Thyroid gland (tissue), 4 donors: ENCODE data around the gene TOM1L2. TPM values are rescaled to one million over a fixed set of nuclear protein-coding genes. Genes with fewer than 3 reads are reported as not detected.

Experiments used
- DNase-seq, 2 donors: peaks; one replicate each; pipeline ENCODE4 v3.0.0-alpha.2; 2019
- H3K27ac ChIP-seq, 3 donors: fragments of 200-600 bp; sonication (generic); 1 replicate in 2 of 3; 2 replicates in 1 of 3; pipeline ENCODE4 v1.5.1; 2016 to 2019; ENCODE audit warnings: mild to moderate bottlenecking in 1 of 3, moderate library complexity in 1 of 3
- H3K27me3 ChIP-seq: fragments of 200-600 bp; sonication (generic); one replicate; pipeline ENCODE4 v1.5.1; 2019
- H3K36me3 ChIP-seq, 2 donors: fragments of 200-600 bp; sonication (generic); one replicate each; pipeline ENCODE4 v1.5.1; 2016 to 2019
- H3K4me1 ChIP-seq, 2 donors: fragments of 200-600 bp; sonication (generic); one replicate each; pipeline ENCODE4 v1.5.1; 2017 to 2019
- H3K4me3 ChIP-seq, 3 donors: fragments of 200-600 bp; sonication (generic); replicated peaks in 1 of 3; 1 replicate in 2 of 3; 2 replicates in 1 of 3; pipeline ENCODE4 v1.5.1; 2016; ENCODE audit warnings: mild to moderate bottlenecking in 1 of 3
- H3K9me3 ChIP-seq: fragments of 200-600 bp; sonication (generic); one replicate; pipeline ENCODE4 v1.5.1; 2017
- POLR2A ChIP-seq, 2 donors: fragments of 450-650 bp; IDR thresholded peaks; one replicate each; pipeline ENCODE4 v1.6.1; 2017; ENCODE audit warnings: antibody characterized with exemption in 2 of 2, mild to moderate bottlenecking in 2 of 2, moderate library complexity in 1 of 2
- WGBS, 2 donors: methylation state at CpG; one replicate each; pipeline ENCODE4 v1.1.5; 2017; 5-methylcytosine and 5-hydroxymethylcytosine counted together
- intact Hi-C: fragments of 100-400 bp; cut with DNase I; formaldehyde crosslinking; loops from one replicate; pipeline ENCODE4 v1.15.1; 2023
- total RNA-seq, 4 donors: library from RNA; depleted of rRNA; stranded (reverse); fragments of >200 nt; gene quantifications; one replicate each; pipeline ENCODE4 v1.2.3, GENCODE V29; 2016
- TF ChIP-seq, protein P1 (sequence below), 6 experiments: fragments of 200-600 bp in 3 of 6; fragments of 450-650 bp in 3 of 6; sonication (generic) in 3 of 6; IDR thresholded peaks; one replicate each; pipeline ENCODE4 v1.5.1; 2016 to 2019; ENCODE audit warnings: antibody characterized with exemption in 6 of 6, mild to moderate bottlenecking in 2 of 6, inconsistent platforms in 1 of 6, moderate library complexity in 1 of 6

TOM1L2 gene
- total RNA-seq, 4 donors from 2014 or later, result 138 to 881 (median 257) TPM

DNA sequence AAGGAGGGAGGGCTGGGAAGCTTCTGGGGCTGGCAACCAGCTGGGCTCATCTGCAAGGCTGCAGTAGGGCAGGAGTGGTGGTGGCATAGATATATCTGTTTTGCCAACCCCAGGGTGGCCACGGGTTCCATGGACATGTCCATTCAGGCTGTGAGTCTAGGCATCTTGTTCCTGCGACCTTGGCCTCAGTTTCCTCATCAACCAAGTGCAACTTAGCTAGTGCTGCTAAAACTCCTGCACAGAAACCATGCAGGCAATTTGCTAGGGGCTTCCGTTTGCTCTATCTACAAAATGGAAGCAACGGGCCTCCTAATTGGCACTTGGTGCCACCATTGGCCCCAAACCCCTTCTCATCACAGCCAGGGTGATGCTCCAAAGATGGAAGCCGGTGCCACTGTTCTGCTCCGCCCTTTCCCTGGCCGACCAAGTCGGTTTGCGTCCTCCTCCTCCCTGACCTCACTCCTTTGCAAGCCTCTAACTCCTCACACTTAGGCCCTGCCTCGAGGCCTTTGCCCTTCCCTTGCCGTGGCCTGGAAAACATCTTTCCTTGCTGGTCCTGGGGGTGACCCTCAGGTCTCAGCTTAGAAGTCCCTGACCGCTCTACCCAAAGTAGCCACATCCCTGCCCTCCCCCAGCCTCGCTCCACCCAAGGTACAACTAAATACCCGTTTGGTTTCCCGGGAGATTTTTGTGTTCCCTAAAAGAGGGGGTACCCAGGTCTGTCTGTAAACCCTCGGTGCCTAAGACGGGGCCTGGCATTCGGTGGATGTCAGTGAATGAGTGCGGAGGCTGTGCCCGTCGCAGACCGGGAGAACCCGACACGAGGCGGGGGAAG lies 136.6 kb downstream of the TOM1L2 start:
- no peaks in the 10 kb centered on the region for H3K9me3 ChIP-seq
- intact Hi-C loops, result no loop called here
- H3K36me3 ChIP-seq, result no peaks in the 10 kb centered on the region
- H3K27ac ChIP-seq, result peak overlapping the region; percentile 89 to 99 (median 99)
- 26 to 30% methylated on average over 24 to 25 of the region's 25 CpGs for WGBS, 2 donors
- H3K4me1 ChIP-seq, result peaks cover 59 to 70% of the 10 kb centered on the region in 2 donors
- H3K27me3 ChIP-seq, result no peaks in the 10 kb centered on the region
- H3K4me3 ChIP-seq, result peak overlapping the region in 1 of 3 donors; percentile 87
- no peak for DNase-seq
- TF ChIP-seq, protein P1, sequence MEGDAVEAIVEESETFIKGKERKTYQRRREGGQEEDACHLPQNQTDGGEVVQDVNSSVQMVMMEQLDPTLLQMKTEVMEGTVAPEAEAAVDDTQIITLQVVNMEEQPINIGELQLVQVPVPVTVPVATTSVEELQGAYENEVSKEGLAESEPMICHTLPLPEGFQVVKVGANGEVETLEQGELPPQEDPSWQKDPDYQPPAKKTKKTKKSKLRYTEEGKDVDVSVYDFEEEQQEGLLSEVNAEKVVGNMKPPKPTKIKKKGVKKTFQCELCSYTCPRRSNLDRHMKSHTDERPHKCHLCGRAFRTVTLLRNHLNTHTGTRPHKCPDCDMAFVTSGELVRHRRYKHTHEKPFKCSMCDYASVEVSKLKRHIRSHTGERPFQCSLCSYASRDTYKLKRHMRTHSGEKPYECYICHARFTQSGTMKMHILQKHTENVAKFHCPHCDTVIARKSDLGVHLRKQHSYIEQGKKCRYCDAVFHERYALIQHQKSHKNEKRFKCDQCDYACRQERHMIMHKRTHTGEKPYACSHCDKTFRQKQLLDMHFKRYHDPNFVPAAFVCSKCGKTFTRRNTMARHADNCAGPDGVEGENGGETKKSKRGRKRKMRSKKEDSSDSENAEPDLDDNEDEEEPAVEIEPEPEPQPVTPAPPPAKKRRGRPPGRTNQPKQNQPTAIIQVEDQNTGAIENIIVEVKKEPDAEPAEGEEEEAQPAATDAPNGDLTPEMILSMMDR (IDR thresholded peaks at IDR 0.05), result no peak
- TF ChIP-seq POLR2A (IDR thresholded peaks at IDR 0.05), result no peak

DNA sequence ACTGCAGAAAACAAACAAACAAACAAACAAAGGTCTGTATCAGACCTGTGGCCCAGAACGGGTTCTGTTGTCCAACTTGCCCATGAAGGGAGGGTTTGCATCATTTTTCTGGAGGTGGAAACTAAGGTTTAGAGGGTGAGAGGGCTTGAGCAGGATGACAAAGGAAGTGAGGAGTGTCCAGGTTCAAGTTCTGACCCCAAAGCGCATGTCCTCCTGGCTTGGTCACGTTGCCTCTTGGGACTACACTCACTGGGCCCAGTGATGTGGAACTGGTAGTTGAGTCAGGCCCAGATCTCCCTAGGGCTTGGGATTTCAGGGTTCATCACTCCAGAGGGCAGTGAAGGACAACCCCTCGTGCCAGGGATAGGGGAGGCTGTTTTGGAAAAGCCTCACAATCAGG lies 137.2 kb downstream of the TOM1L2 start:
- Histone ChIP-seq H3K4me1 (peaks cover 56 to 67% of the 10 kb centered on the region in 2 donors), H3K27me3 (no peaks in the 10 kb centered on the region), H3K4me3 (no peak overlapping the region), H3K36me3 (no peaks in the 10 kb centered on the region), H3K9me3 (no peaks in the 10 kb centered on the region), H3K27ac (peak overlapping the region; percentile 89 to 99 (median 99))
- peak; percentile 56 to 67 for DNase-seq
- TF ChIP-seq, protein P1 (IDR thresholded peaks at IDR 0.05), result no peak
- TF ChIP-seq POLR2A (IDR thresholded peaks at IDR 0.05), result no peak
- intact Hi-C loops, result no loop called here
- WGBS, 2 donors, result 28 to 50% methylated on average over 4 of the region's 4 CpGs

DNA sequence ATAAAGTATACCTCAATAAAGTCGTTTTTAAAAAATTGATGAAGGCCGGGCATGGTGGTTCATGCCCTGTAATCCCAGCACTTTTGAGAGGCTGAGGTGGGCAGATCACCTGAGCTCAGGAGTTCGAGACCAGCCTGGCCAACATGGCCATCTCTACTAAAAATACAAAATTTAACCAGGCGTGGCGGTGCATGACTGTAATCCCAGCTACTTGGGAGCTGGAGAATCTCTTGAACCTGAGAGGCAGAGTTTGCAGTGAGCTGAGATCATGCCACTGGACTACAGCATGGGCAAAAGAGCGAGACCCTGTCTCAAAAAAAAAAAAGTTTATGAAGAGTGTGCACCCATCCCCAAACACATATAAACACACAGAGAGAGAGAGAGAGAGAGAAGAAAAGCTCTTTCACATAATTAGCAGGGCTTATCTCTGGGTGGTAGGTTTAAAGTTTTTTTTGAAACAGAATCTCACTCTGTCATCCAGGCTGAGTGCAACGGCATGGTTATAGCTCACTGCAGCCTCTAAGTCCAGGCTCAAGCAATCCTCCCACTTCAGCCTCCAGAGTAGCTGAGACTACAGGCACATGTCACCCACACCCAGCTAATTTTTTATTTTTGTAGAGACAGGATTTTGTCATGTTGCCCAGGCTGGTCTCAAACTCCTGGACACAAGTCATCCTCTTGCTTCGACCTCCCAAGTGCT lies 138.4 kb downstream of the TOM1L2 start:
- Histone ChIP-seq H3K27ac (peak overlapping the region; percentile 89 to 99 (median 99)), H3K4me3 (no peak overlapping the region), H3K27me3 (no peaks in the 10 kb centered on the region), H3K36me3 (no peaks in the 10 kb centered on the region), H3K4me1 (peaks cover 45 to 60% of the 10 kb centered on the region in 2 donors), H3K9me3 (no peaks in the 10 kb centered on the region)
- intact Hi-C loops, result no loop called here
- peak; percentile 54 to 64 for DNase-seq
- no peak for TF ChIP-seq POLR2A (IDR thresholded peaks at IDR 0.05)
- TF ChIP-seq, protein P1 (IDR thresholded peaks at IDR 0.05), result no peak
- 48 to 49% methylated on average over 8 of the region's 8 CpGs for WGBS, 2 donors

DNA sequence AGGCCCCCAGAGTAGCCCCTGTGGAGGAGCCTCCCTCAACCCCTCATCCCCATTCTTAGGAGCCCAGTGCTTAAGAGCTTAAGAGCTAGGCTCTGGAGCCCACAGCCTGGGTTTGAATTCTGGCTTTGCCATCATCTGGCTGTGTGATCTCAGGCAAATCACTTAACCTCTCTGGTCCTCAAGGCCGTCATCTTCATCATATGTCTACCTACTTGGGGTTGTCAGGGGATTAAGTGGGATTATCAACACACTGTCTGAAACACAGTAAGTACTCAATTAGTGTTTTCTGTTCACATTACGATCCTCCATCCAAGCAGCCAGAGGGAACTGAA lies 140.2 kb downstream of the TOM1L2 start:
- H3K9me3 ChIP-seq, result no peaks in the 10 kb centered on the region
- H3K4me1 ChIP-seq, result peaks cover 28 to 48% of the 10 kb centered on the region in 2 donors
- no peaks in the 10 kb centered on the region for H3K27me3 ChIP-seq
- no peak overlapping the region for H3K27ac ChIP-seq
- no peak overlapping the region for H3K4me3 ChIP-seq
- no peak for DNase-seq
- 86 to 98% methylated on average over 2 of the region's 2 CpGs for WGBS, 2 donors
- TF ChIP-seq, protein P1 (IDR thresholded peaks at IDR 0.05), result no peak
- TF ChIP-seq POLR2A (IDR thresholded peaks at IDR 0.05), result no peak
- no peaks in the 10 kb centered on the region for H3K36me3 ChIP-seq
- intact Hi-C loops, result no loop called here
